ENCODE data around the gene TMEM187.

GRCh38 chrX:154020536-154021115 is 48.1 kb downstream of the TMEM187 start:
- TF ChIP-seq CTCF (IDR thresholded peaks at IDR 0.05) (no peak), POLR2A (IDR thresholded peaks at IDR 0.05) (no peak)
